Measurements from ENCODE around the gene KRTAP4-7. TPM values are rescaled to one million over a fixed set of nuclear protein-coding genes. Genes with fewer than 3 reads are reported as not detected.

Gene KRTAP4-7
- polyA plus RNA-seq, 1 of the 3 experiments (the other 2 are of a cell fraction): not detected

GRCh38 chr17:41125064-41125463 is 41.1 kb downstream of the KRTAP4-7 start (continued):
- TF ChIP-seq REST (IDR thresholded peaks at IDR 0.05; ENCODE audit: low read depth, low read length): no peak
- TF ChIP-seq POLR2AphosphoS5 (IDR thresholded peaks at IDR 0.05; ENCODE audit: low read depth, low read length): no peak
- TF ChIP-seq NFIC (IDR thresholded peaks at IDR 0.05; ENCODE audit: borderline replicate concordance): no peak
- no peak for TF ChIP-seq SIN3A (IDR thresholded peaks at IDR 0.05; ENCODE audit: borderline replicate concordance, low read depth, low read length)
- no peak for TF ChIP-seq FOXM1 (IDR thresholded peaks at IDR 0.05; ENCODE audit: low read depth)
- TF ChIP-seq GATA2 (CRISPR knock-in tag; IDR thresholded peaks at IDR 0.05): no peak
- no peak for TF ChIP-seq RXRA (IDR thresholded peaks at IDR 0.05; ENCODE audit: borderline replicate concordance, low read depth)
- TF ChIP-seq CTCF (IDR thresholded peaks at IDR 0.05): no peak
- TF ChIP-seq TCF12 (IDR thresholded peaks at IDR 0.05): no peak
- no peak for TF ChIP-seq NRF1 (IDR thresholded peaks at IDR 0.05; ENCODE audit: low read depth, low read length)
- TF ChIP-seq CHD2 (IDR thresholded peaks at IDR 0.05; ENCODE audit: low read length, partially characterized antibody): no peak

- Histone ChIP-seq H3K9ac (no peak overlapping the region), H3K27ac (ENCODE audit: low read depth in 2 of 2, low read length in 1 of 2) (no peak overlapping the region), H3K4me2 (no peak overlapping the region), H3K4me1 (ENCODE audit: control insufficient read depth in 1 of 2, insufficient read depth in 2 of 2, low read depth in 1 of 2, low read length in 1 of 2) (no peaks in the 10 kb centered on the region), H2AFZ (ENCODE audit: low read depth) (no peak overlapping the region), H3K79me2 (ENCODE audit: insufficient read depth) (no peaks in the 10 kb centered on the region), H3K9me3 (no peaks in the 10 kb centered on the region), H4K20me1 (ENCODE audit: insufficient read depth) (no peaks in the 10 kb centered on the region), H3K27me3 (ENCODE audit: insufficient read depth) (no peaks in the 10 kb centered on the region), H3K36me3 (replicated peaks in 1 of 2; ENCODE audit: control insufficient read depth in 1 of 2, insufficient read depth in 2 of 2, low read length in 1 of 2) (no peaks in the 10 kb centered on the region), H3K4me3 (ENCODE audit: low read depth in 2 of 2, low read length in 1 of 2) (no peak overlapping the region), H3K9me2 (no peaks in the 10 kb centered on the region), H3F3A (replicated peaks; ENCODE audit: insufficient read depth) (no peaks in the 10 kb centered on the region)
- no peak for TF ChIP-seq JUND (IDR thresholded peaks at IDR 0.05)
- POLR2A ChIA-PET: no interaction called here
- WGBS (ENCODE audit: low lambda C conversion rate): 9% methylated on average over 3 of the region's 3 CpGs
- no peak for DNase-seq
- CTCF ChIA-PET: no interaction called here
Measured at GRCh38 chr17:41126412-41126811, 42.5 kb downstream of the KRTAP4-7 start.

- H3K9me2 ChIP-seq: no peaks in the 10 kb centered on the region
- ChIA-PET POLR2A (no interaction called here), CTCF (no interaction called here)
- H3F3A ChIP-seq (replicated peaks; ENCODE audit: insufficient read depth): no peaks in the 10 kb centered on the region
- no peak overlapping the region for H3K4me3 ChIP-seq (ENCODE audit: low read depth in 2 of 2, low read length in 1 of 2)
- H3K4me1 ChIP-seq (ENCODE audit: control insufficient read depth in 1 of 2, insufficient read depth in 2 of 2, low read depth in 1 of 2, low read length in 1 of 2): no peaks in the 10 kb centered on the region
- no peaks in the 10 kb centered on the region for H3K9me3 ChIP-seq
- no peaks in the 10 kb centered on the region for H3K79me2 ChIP-seq (ENCODE audit: insufficient read depth)
- H3K9ac ChIP-seq: no peak overlapping the region
- 9% methylated on average over 1 of the region's 1 CpG for WGBS (ENCODE audit: low lambda C conversion rate)
- no peaks in the 10 kb centered on the region for H3K27me3 ChIP-seq (ENCODE audit: insufficient read depth)
- H4K20me1 ChIP-seq (ENCODE audit: insufficient read depth): no peaks in the 10 kb centered on the region
- no peak overlapping the region for H3K4me2 ChIP-seq
- no peaks in the 10 kb centered on the region for H3K36me3 ChIP-seq (replicated peaks in 1 of 2; ENCODE audit: control insufficient read depth in 1 of 2, insufficient read depth in 2 of 2, low read length in 1 of 2)
- H2AFZ ChIP-seq (ENCODE audit: low read depth): no peak overlapping the region
- no peak overlapping the region for H3K27ac ChIP-seq (ENCODE audit: low read depth in 2 of 2, low read length in 1 of 2)
- no peak for DNase-seq
- TF ChIP-seq PBX3 (IDR thresholded peaks at IDR 0.05) (no peak), FOXM1 (IDR thresholded peaks at IDR 0.05; ENCODE audit: low read depth) (no peak), TCF12 (IDR thresholded peaks at IDR 0.05) (no peak), RFX5 (IDR thresholded peaks at IDR 0.05; ENCODE audit: low read length) (no peak), EP300 (IDR thresholded peaks at IDR 0.05; ENCODE audit: borderline replicate concordance in 1 of 2, low read depth in 1 of 2, low read length in 1 of 2) (no peak), SMC3 (IDR thresholded peaks at IDR 0.05; ENCODE audit: low read depth, low read length) (no peak), IRF3 (IDR thresholded peaks at IDR 0.05; ENCODE audit: low read depth, low read length) (no peak), RCOR1 (IDR thresholded peaks at IDR 0.05; ENCODE audit: low read length) (no peak), CHD2 (IDR thresholded peaks at IDR 0.05; ENCODE audit: low read length, partially characterized antibody) (no peak), GATA2 (CRISPR knock-in tag; IDR thresholded peaks at IDR 0.05) (no peak), JUND (IDR thresholded peaks at IDR 0.05) (no peak), TAF1 (IDR thresholded peaks at IDR 0.05; ENCODE audit: borderline replicate concordance, low read depth, low read length) (no peak), MXI1 (IDR thresholded peaks at IDR 0.05; ENCODE audit: low read depth, low read length) (no peak), FOXJ3 (CRISPR knock-in tag; IDR thresholded peaks at IDR 0.05) (no peak)
Measured at GRCh38 chr17:41127371-41127770, 43.4 kb downstream of the KRTAP4-7 start.
